ENCODE measurements around the gene RNF19B.
"Not testable (repeated sequence)": the region's sequence is repeated elsewhere in the genome, so short reads cannot be mapped to it uniquely, and the experiment has no call there.

The RNF19B gene

DNA sequence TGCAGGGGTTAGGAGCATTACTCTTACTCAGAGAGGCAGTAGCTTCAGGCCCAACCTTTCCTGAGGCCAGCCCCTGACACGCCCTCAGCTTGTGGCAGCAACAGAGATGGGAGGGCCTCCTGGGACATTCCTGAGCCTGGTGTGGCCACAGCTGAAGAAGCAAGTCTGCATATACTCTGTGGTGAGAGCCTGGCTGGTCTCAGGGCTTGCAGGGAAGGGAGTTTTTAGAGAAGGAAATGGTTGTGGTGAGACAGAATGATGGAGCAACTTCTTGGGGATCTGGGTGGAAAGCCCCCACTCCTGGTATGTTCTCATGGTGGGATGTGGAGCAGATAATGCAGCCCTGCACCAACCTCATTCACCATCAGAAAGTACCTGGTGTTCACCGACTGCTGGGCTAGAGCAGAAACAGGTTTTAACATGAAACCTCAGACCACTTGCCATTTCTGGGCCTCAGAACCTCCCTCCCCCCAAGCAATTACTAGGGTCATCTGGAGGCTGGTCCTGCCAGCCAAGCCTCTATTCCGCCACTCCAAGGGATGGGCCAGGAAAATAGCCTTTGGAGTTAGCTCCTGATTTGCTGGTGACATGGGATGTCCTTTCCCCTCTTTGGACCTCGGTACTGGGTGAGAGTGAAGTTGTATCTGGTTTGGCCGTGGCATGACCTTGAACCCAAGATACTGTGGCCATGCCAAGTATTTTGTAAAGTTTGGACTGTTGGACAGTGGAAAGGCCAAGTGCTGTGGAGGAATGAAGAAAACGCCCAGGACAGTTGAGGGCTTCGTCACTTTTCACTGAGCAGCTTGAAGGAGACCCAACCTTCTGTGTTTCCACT is 28.1 kb upstream of the RNF19B start:
- no peak for DNase-seq

- DNase-seq: no peak
Observed at GRCh38 chr1:32991819-32992488, 27.3 kb upstream of the RNF19B start.

- DNase-seq: no peak
Observed at GRCh38 chr1:32991386-32991785, 26.8 kb upstream of the RNF19B start.

DNA sequence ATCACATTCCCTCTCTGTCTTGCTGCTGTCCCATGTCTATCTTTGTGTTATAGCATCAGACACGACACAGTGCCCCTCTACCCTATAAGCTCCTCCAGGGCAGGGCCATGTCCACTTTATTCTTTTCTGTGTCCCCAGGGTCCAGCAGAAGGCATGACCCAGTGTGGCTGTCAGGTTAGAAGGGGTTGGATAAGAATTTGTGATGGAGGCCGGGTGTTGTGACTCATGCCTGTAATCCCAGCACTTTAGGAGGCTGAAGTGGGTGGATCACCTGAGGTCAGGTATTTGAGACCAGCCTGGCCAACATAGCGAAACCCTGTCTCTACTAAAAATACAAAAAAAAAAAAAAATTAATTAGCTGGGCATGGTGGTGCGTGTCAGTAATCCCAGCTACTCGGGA is 26.3 kb upstream of the RNF19B start:
- no peak for DNase-seq

- no peak for DNase-seq
Observed at GRCh38 chr1:32989160-32990050, 24.8 kb upstream of the RNF19B start.

GRCh38 chr1:32988665-32989064 is 24.1 kb upstream of the RNF19B start:
- DNase-seq: no peak

GRCh38 chr1:32985226-32985625 is 20.6 kb upstream of the RNF19B start:
- DNase-seq: no peak

GRCh38 chr1:32984455-32985171 is 20.0 kb upstream of the RNF19B start:
- DNase-seq: no peak

DNA sequence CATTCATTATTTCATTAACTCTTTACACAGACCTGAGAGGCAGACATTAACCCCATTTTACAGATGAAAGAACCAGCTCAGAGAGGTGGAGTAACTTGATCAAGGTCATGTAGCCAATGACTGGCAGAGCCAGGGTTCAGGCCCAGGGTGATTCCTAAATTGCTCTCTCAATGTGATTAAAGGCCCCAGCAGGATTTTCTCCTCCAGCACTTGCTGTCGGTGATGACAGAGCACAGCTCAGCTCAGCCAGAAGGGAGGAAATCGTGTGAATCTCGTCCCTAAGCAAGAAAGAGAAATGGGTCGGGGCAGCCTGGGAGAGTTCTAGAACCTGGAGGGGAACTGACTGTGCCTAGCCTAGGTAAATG is 19.5 kb upstream of the RNF19B start:
- no peak for DNase-seq

DNA sequence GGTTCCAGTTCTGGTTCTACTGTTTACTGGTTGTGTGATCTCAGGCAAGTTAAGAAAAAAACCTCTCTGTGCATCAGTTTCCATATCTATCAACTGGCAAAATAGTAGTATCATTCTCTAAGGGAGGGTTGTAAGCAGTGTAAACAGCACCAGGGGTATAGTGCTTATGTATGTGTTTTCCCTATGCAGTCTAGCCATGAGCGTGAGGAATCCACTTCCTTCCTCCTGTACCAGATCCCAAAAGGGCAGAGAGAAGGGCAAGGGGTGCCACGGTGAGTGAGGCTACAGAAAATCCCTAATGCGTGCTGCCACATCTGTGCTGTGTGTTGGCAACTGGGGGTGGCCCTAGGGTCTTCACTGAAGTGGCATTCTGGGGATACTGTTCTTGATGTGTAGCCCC is 18.4 kb upstream of the RNF19B start:
- DNase-seq: no peak

DNA sequence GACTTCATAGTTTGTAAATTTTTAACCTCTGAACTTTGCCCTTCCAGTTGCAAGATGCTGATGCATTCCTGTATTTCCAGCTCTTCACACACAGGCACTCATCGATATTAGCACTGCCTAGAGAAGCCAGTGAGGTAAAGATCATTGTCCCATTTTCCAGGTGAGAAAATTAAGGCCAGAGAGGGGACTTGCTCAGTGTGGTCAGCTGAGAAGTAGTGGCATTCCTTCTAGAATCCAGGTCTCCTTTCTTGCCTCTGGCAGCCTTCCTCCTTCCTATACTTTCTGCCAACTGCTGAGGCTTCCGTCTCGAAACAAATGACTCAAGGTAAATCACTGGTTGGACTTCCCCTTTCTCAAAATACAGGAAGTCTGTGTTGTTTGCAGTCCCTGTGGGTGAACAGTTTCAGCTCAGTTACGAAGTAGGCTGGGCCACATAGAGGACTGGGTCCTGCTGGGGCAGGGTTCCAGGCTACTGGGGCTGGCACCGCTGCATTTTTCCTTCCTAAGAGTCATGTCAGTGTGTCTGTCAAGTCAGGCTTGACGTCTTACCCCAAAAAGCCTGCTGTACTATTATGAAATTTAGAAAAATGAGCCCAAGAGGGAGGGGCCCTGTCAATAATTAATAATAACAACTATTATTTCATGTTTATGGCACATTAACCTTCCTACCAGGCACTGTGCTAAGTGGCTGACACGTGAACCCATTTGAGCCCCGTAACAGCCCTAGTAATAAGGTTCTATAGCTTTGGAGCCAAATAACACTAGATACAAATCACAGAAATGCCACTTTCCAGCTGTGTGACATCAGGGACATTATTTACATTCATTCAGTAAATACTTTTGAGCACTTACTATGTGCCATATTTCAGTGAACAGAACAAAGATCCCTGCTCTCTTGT is 16.6 kb upstream of the RNF19B start:
- DNase-seq: no peak

GRCh38 chr1:32980080-32980479 is 15.5 kb upstream of the RNF19B start:
- no peak for DNase-seq

- DNase-seq: no peak
Observed at GRCh38 chr1:32978854-32979253, 14.2 kb upstream of the RNF19B start.

DNA sequence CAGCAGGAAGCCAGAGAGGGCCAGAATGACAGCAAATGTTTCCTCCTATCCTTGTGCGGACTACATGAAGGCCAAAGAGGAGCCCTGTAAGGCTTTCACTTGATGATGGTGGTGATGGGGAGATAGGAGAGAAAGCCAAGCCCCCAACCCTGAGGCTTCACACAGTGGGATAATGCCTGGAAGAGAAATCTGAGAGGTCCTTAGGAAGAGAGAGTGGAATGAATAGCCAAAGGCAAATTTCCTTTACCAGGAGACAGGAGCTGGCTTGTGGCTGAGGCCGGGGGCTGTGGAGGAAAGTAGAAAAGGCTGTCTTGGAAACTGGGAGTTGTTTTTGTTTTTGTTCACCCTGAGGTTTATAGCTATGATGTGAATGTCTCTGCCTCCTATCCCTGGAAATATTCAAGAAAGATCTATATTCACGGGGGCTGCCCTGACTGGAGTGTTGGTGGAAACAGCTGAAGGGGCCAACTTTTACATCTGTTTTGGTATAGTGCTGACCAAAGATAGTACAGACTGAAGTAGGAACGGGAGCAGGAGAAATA is 13.0 kb upstream of the RNF19B start:
- no peak for DNase-seq

DNA sequence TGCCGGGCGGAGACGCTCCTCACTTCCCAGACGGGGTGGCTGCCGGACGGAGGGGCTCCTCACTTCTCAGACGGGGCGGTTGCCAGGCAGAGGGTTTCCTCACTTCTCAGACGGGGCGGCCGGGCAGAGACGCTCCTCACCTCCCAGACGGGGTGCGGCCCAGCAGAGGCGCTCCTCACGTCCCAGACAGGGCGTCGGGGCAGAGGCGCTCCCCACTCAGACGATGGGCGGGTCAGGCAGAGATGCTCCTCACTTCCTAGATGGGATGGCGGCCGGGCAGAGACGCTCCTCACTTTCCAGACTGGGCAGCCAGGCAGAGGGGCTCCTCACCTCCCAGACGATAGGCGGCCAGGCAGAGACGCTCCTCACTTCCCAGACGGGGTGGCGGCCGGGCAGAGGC is 10.4 kb upstream of the RNF19B start:
- DNase-seq: not testable (repeated sequence)

GRCh38 chr1:32973458-32973857 is 8.8 kb upstream of the RNF19B start:
- not testable (repeated sequence) for DNase-seq

DNA sequence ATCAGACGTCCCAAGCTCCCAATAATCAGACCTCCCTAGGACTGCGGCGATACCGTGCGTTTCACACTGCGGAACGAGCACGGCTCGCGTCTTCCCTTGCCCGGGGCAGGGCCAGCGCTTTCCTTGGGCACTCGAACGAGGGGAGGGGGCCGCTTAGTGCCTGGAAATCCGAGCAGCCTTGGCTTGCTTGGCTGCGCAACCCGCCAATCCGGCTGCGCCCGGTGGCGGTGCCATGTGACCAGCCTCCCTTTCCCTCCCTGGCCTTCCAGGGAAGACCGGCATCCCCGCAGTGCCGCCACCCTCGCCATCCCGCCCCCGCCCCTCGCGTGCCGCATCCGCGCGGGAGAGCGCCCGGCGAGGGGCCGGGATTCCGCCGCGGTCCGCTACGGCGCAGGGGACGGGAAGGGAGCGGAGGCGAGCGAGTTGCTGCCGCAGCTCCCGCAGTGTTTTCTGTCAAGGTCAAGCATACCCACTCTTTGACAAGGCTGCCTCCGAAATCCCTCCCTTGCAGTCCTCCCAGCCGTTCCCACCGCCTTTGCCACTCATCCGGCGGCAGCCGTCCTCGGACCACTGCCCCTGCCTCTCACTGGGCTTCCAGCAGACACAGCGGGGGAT is 8.3 kb upstream of the RNF19B start:
- DNase-seq: peak; percentile 85

DNA sequence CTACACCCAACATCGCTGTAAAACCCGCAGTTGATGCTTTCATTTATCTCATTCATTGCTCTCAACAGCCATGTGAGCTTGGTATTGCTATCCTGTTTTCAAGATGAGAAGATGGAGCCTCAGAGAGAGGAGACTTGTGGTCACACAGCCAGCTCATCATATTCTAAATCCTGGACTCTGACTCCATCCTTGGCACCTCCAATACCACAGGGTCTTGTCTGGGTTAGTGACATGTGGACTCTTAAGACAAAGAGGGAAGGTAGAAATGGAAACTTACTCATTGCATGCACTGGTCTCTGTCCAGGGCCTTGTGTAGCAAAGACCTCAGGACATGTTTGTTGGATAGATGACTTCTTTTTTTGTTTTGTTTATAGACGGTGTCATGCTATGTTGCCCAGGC is 7.0 kb upstream of the RNF19B start:
- no peak for DNase-seq

GRCh38 chr1:32971156-32971555 is 6.5 kb upstream of the RNF19B start:
- no peak for DNase-seq

GRCh38 chr1:32969566-32969965 is 5.0 kb upstream of the RNF19B start:
- DNase-seq: no peak
